ENCODE data around the gene CLK1. TPM values are rescaled to one million over a fixed set of nuclear protein-coding genes. Genes with fewer than 3 reads are reported as not detected.

Gene CLK1
- total RNA-seq, 1 experiment from 2014 or later: 46.8 TPM

GRCh38 chr2:200856806-200857205, 7.7 kb downstream of the CLK1 start:
- no peak overlapping the region for H3T11ph ChIP-seq (ENCODE audit: low read length)
- TF ChIP-seq, protein P1, sequence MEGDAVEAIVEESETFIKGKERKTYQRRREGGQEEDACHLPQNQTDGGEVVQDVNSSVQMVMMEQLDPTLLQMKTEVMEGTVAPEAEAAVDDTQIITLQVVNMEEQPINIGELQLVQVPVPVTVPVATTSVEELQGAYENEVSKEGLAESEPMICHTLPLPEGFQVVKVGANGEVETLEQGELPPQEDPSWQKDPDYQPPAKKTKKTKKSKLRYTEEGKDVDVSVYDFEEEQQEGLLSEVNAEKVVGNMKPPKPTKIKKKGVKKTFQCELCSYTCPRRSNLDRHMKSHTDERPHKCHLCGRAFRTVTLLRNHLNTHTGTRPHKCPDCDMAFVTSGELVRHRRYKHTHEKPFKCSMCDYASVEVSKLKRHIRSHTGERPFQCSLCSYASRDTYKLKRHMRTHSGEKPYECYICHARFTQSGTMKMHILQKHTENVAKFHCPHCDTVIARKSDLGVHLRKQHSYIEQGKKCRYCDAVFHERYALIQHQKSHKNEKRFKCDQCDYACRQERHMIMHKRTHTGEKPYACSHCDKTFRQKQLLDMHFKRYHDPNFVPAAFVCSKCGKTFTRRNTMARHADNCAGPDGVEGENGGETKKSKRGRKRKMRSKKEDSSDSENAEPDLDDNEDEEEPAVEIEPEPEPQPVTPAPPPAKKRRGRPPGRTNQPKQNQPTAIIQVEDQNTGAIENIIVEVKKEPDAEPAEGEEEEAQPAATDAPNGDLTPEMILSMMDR (conservative IDR thresholded peaks at IDR 0.05): no peak
- no peaks in the 10 kb centered on the region for H3K9me3 Mint-ChIP-seq
- WGBS (ENCODE audit: extremely low coverage, insufficient read length, low lambda C conversion rate): no CpG with 5 or more reads among the region's 8 CpGs
- no peak overlapping the region for H3K27ac ChIP-seq (ENCODE audit: insufficient read length, low read depth, low read length)
- no peak overlapping the region for H4K5ac ChIP-seq (ENCODE audit: insufficient read length, low read depth, low read length)
- H2BK12ac ChIP-seq (ENCODE audit: insufficient read length, low read depth, low read length): no peak overlapping the region
- H3K27me3 Mint-ChIP-seq (ENCODE audit: low read depth): no peaks in the 10 kb centered on the region
- no peak overlapping the region for H2AFZ ChIP-seq (ENCODE audit: low read length)
- H3K23me2 ChIP-seq (ENCODE audit: insufficient read length, low read depth, low read length, poor library complexity, severe bottlenecking): no peaks in the 10 kb centered on the region
- no peak overlapping the region for H3K27ac Mint-ChIP-seq
- H3K36me3 Mint-ChIP-seq (ENCODE audit: insufficient read depth in 1 of 3, low read depth in 3 of 3): peaks cover 69 to 92% (median 91%) of the 10 kb centered on the region in 3 experiments
- H4K8ac ChIP-seq (replicated peaks; ENCODE audit: insufficient read length, low read depth, low read length): no peak overlapping the region
- H3K27me3 ChIP-seq (ENCODE audit: insufficient read depth, low read length): no peaks in the 10 kb centered on the region
- DNase-seq: no peak
- no peak overlapping the region for H3K23ac ChIP-seq (ENCODE audit: insufficient read length, low read depth, low read length)
- H3K56ac ChIP-seq (ENCODE audit: insufficient read length, low read depth, low read length): no peak overlapping the region
- H2BK5ac ChIP-seq (ENCODE audit: insufficient read length, low read length): no peak overlapping the region
- H3K4me1 Mint-ChIP-seq: peaks cover 12 to 13% of the 10 kb centered on the region in 2 experiments
- no peak overlapping the region for H4K91ac ChIP-seq (ENCODE audit: insufficient read length, low read depth, low read length)
- H3K9me3 ChIP-seq (ENCODE audit: control insufficient read depth, low read depth, low read length): no peaks in the 10 kb centered on the region
- H2BK15ac ChIP-seq (ENCODE audit: low read depth, low read length): no peak overlapping the region
- H3K4ac ChIP-seq (ENCODE audit: low read depth, low read length): no peak overlapping the region
- H3K4me1 ChIP-seq (ENCODE audit: insufficient read depth, low read length): no peaks in the 10 kb centered on the region
- H3K4me3 Mint-ChIP-seq: no peak overlapping the region
- no peak overlapping the region for H3K18ac ChIP-seq (ENCODE audit: insufficient read length, low read depth, low read length)
- no peak overlapping the region for H3K9ac ChIP-seq (ENCODE audit: extremely low read depth, insufficient read length, low read length)
- peaks cover 9% of the 10 kb centered on the region; the same call in 1 of the 2 replicates for H3K79me2 ChIP-seq (ENCODE audit: insufficient read depth, low read length)
- no peak overlapping the region for H2BK120ac ChIP-seq (ENCODE audit: low read depth, low read length, poor library complexity, severe bottlenecking)
- no peak overlapping the region for H2AK5ac ChIP-seq (ENCODE audit: insufficient read length, low read length)
- H3K79me1 ChIP-seq (ENCODE audit: insufficient read depth, low read depth, low read length, poor library complexity, severe bottlenecking): peaks cover 7% of the 10 kb centered on the region
- H2BK20ac ChIP-seq (ENCODE audit: low read depth, low read length, poor library complexity, severe bottlenecking): no peak overlapping the region
- no peaks in the 10 kb centered on the region for H4K20me1 ChIP-seq (ENCODE audit: control insufficient read depth, insufficient read depth, insufficient read length)
- H3K14ac ChIP-seq (ENCODE audit: insufficient read depth, low read length): no peak overlapping the region
- H3K4me2 ChIP-seq (ENCODE audit: insufficient read depth, insufficient read length, low read length): no peak overlapping the region

Measured in H9 (cell line).